ENCODE results near the gene TSPAN5. TPM values are rescaled to one million over a fixed set of nuclear protein-coding genes. Genes with fewer than 3 reads are reported as not detected.

Gene TSPAN5
- polyA plus RNA-seq, 1 donor from 2014 or later = 18.8 TPM

GRCh38 chr4:98448908-98449307 is 209.5 kb downstream of the TSPAN5 start:
- Histone ChIP-seq H2AFZ (ENCODE audit: low read depth, low read length) (no peak overlapping the region), H3K27me3 (ENCODE audit: insufficient read depth, low read depth, low read length) (no peaks in the 10 kb centered on the region), H3K9me2 (ENCODE audit: insufficient read depth, low read length) (no peaks in the 10 kb centered on the region), H3K4me2 (ENCODE audit: low read length) (no peak overlapping the region), H3K4me3 (ENCODE audit: low read length) (no peak overlapping the region), H3K79me2 (replicated peaks; ENCODE audit: insufficient read depth, low read length) (no peaks in the 10 kb centered on the region), H3K9ac (ENCODE audit: low read length) (no peak overlapping the region), H4K20me1 (ENCODE audit: insufficient read depth) (no peaks in the 10 kb centered on the region), H3K36me3 (ENCODE audit: insufficient read depth, low read length) (no peaks in the 10 kb centered on the region), H3F3A (ENCODE audit: insufficient read depth, low read length, poor library complexity, severe bottlenecking) (no peaks in the 10 kb centered on the region), H3K27ac (ENCODE audit: low read length) (no peak overlapping the region), H3K9me3 (ENCODE audit: low read length) (no peaks in the 10 kb centered on the region)
- TF ChIP-seq SMC3 (conservative IDR thresholded peaks at IDR 0.05; ENCODE audit: poor library complexity) (no peak), POLR2AphosphoS5 (IDR thresholded peaks at IDR 0.05) (no peak), EZH2 (IDR thresholded peaks at IDR 0.05; ENCODE audit: borderline replicate concordance, insufficient read depth, low read length, poor library complexity, severe bottlenecking) (no peak), TAF1 (IDR thresholded peaks at IDR 0.05; ENCODE audit: low read depth) (no peak), REST (IDR thresholded peaks at IDR 0.05; ENCODE audit: borderline replicate concordance) (no peak), MXI1 (conservative IDR thresholded peaks at IDR 0.05; ENCODE audit: poor library complexity, severe bottlenecking) (no peak), RAD21 (conservative IDR thresholded peaks at IDR 0.05) (no peak), CTCF (IDR thresholded peaks at IDR 0.05; ENCODE audit: poor library complexity, severe bottlenecking) (no peak), EP300 (conservative IDR thresholded peaks at IDR 0.05; ENCODE audit: poor library complexity, severe bottlenecking) (no peak)

DNA sequence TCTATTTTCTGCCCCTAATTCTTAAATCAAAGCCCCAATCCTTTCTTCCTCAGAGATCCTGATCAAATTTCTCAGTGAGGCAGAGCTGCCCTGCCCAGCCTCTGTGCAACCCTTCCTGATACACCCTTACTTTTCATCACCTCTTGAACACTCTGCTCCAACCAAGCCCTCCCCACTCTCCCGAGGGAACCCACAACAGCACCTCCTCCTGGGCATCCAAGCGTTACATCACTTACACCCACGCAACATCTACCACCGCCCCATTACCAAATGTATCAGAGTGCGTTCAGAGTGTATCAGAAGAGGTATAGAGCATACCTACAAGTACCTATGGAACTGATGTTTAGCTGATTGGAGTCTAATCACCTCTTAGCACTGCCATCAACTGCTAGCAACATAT is 210.8 kb downstream of the TSPAN5 start:
- H3F3A ChIP-seq (ENCODE audit: insufficient read depth, low read length, poor library complexity, severe bottlenecking) = no peaks in the 10 kb centered on the region
- H3K4me2 ChIP-seq (ENCODE audit: low read length) = no peak overlapping the region
- H3K27me3 ChIP-seq (ENCODE audit: insufficient read depth, low read depth, low read length) = no peaks in the 10 kb centered on the region
- no peaks in the 10 kb centered on the region for H3K9me3 ChIP-seq (ENCODE audit: low read length)
- H3K79me2 ChIP-seq (replicated peaks; ENCODE audit: insufficient read depth, low read length) = no peaks in the 10 kb centered on the region
- no peak overlapping the region for H2AFZ ChIP-seq (ENCODE audit: low read depth, low read length)
- no peaks in the 10 kb centered on the region for H4K20me1 ChIP-seq (ENCODE audit: insufficient read depth)
- H3K9me2 ChIP-seq (ENCODE audit: insufficient read depth, low read length) = no peaks in the 10 kb centered on the region
- H3K36me3 ChIP-seq (ENCODE audit: insufficient read depth, low read length) = no peaks in the 10 kb centered on the region
- no peak overlapping the region for H3K4me3 ChIP-seq (ENCODE audit: low read length)
- H3K27ac ChIP-seq (ENCODE audit: low read length) = no peak overlapping the region
- no peak for TF ChIP-seq POLR2AphosphoS5 (IDR thresholded peaks at IDR 0.05)
- no peak for TF ChIP-seq EP300 (conservative IDR thresholded peaks at IDR 0.05; ENCODE audit: poor library complexity, severe bottlenecking)
- TF ChIP-seq SMC3 (conservative IDR thresholded peaks at IDR 0.05; ENCODE audit: poor library complexity) = no peak
- no peak for TF ChIP-seq REST (IDR thresholded peaks at IDR 0.05; ENCODE audit: borderline replicate concordance)
- TF ChIP-seq CTCF (IDR thresholded peaks at IDR 0.05; ENCODE audit: poor library complexity, severe bottlenecking) = no peak
- no peak for TF ChIP-seq RAD21 (conservative IDR thresholded peaks at IDR 0.05)
- TF ChIP-seq TAF1 (IDR thresholded peaks at IDR 0.05; ENCODE audit: low read depth) = no peak
- TF ChIP-seq MXI1 (conservative IDR thresholded peaks at IDR 0.05; ENCODE audit: poor library complexity, severe bottlenecking) = no peak
- TF ChIP-seq EZH2 (IDR thresholded peaks at IDR 0.05; ENCODE audit: borderline replicate concordance, insufficient read depth, low read length, poor library complexity, severe bottlenecking) = no peak
- no peak overlapping the region for H3K9ac ChIP-seq (ENCODE audit: low read length)

All from neural cell (in vitro differentiated cells).